HL-60/S4 treated with retinoic acid at 250 ng/mL for 4 days and 3 days (cell line): ENCODE results near the gene UBTD2.

Source experiments
- in situ Hi-C: fragments of 300-500 bp; cut with MboI; formaldehyde crosslinking; loops from 2 replicates; pipeline ENCODE4 v1.7.0; 2022; ENCODE audit warnings: low sequenced_read_pairs

UBTD2 gene

GRCh38 chr5:172293745-172294342, 10.3 kb upstream of the UBTD2 start:
- in situ Hi-C loops = loop anchor here (25.0 kb wide), 1 partner anchor 207 kb away; no protein-coding TSS in a partner anchor

- in situ Hi-C loops = loop anchor here (25.0 kb wide), 1 partner anchor 206 kb away; no protein-coding TSS in a partner anchor
These were observed 9.6 kb upstream of the UBTD2 start for GRCh38 chr5:172293054-172293744.

GRCh38 chr5:172291837-172292236, 8.3 kb upstream of the UBTD2 start:
- in situ Hi-C loops = loop anchor here (25.0 kb wide), 1 partner anchor 205 kb away; no protein-coding TSS in a partner anchor

- in situ Hi-C loops = loop anchor here (25.0 kb wide), 1 partner anchor 201 kb away; no protein-coding TSS in a partner anchor
These were observed 4.9 kb upstream of the UBTD2 start for GRCh38 chr5:172288465-172288864.

GRCh38 chr5:172287140-172287539, 3.6 kb upstream of the UBTD2 start:
- in situ Hi-C loops = loop anchor here (25.0 kb wide), 1 partner anchor 200 kb away; no protein-coding TSS in a partner anchor

- in situ Hi-C loops = loop anchor here (25.0 kb wide), 1 partner anchor 198 kb away; no protein-coding TSS in a partner anchor
These were observed 1.9 kb upstream of the UBTD2 start for GRCh38 chr5:172285226-172286143.

- in situ Hi-C loops = loop anchor here (25.0 kb wide), 1 partner anchor 197 kb away; no protein-coding TSS in a partner anchor
These were observed 1.0 kb upstream of the UBTD2 start for GRCh38 chr5:172284611-172284980.

- in situ Hi-C loops = loop anchor here (25.0 kb wide), 1 partner anchor 197 kb away; no protein-coding TSS in a partner anchor
These were observed 472 bp upstream of the UBTD2 start for GRCh38 chr5:172283862-172284610.

- in situ Hi-C loops = loop anchor here (25.0 kb wide), 1 partner anchor 195 kb away; no protein-coding TSS in a partner anchor
These were observed 1.1 kb downstream of the UBTD2 start for GRCh38 chr5:172282272-172283019.

- in situ Hi-C loops = loop anchor here (25.0 kb wide), 1 partner anchor 194 kb away; no protein-coding TSS in a partner anchor
These were observed 2.2 kb downstream of the UBTD2 start for GRCh38 chr5:172281346-172281745.

- in situ Hi-C loops = loop anchor here (25.0 kb wide), 1 partner anchor 194 kb away; no protein-coding TSS in a partner anchor
These were observed 2.6 kb downstream of the UBTD2 start for GRCh38 chr5:172280929-172281328.

- in situ Hi-C loops = loop anchor here (25.0 kb wide), 1 partner anchor 193 kb away; no protein-coding TSS in a partner anchor
These were observed 3.2 kb downstream of the UBTD2 start for GRCh38 chr5:172280317-172280716.

GRCh38 chr5:172278356-172278755, 5.2 kb downstream of the UBTD2 start:
- in situ Hi-C loops = loop anchor here (25.0 kb wide), 1 partner anchor 191 kb away; no protein-coding TSS in a partner anchor

GRCh38 chr5:172276214-172276613, 7.3 kb downstream of the UBTD2 start:
- in situ Hi-C loops = loop anchor here (25.0 kb wide), 1 partner anchor 189 kb away; no protein-coding TSS in a partner anchor

- in situ Hi-C loops = loop anchor here (25.0 kb wide), 1 partner anchor 188 kb away; no protein-coding TSS in a partner anchor
These were observed 8.4 kb downstream of the UBTD2 start for GRCh38 chr5:172274951-172275753.

GRCh38 chr5:172267943-172268342, 15.6 kb downstream of the UBTD2 start:
- in situ Hi-C loops = no loop called here

GRCh38 chr5:172266676-172267092, 16.9 kb downstream of the UBTD2 start:
- in situ Hi-C loops = no loop called here

GRCh38 chr5:172266071-172266675, 17.4 kb downstream of the UBTD2 start:
- in situ Hi-C loops = no loop called here
